Heart right ventricle (tissue), 16 donors: ENCODE measurements around the gene GADD45GIP1. TPM values are rescaled to one million over a fixed set of nuclear protein-coding genes. Genes with fewer than 3 reads are reported as not detected.

ENCODE experiments used
- ATAC-seq, 8 donors: fragments of 200-7000 bp; cut with Tn5 transposase; one replicate each; pipeline ENCODE4 v1.9.1; 2020; ENCODE audit warnings: mild to moderate bottlenecking in 8 of 8, moderate library complexity in 8 of 8, moderate number of reproducible peaks in 1 of 8
- DNase-seq, 2 donors: peaks; one replicate each; pipeline ENCODE4 v3.0.0-alpha.2; 2020
- H3K27ac ChIP-seq, 10 donors: fragments of 200-600 bp; sonication (generic) in 2 of 10; one replicate each; pipeline versions ENCODE4 v1.5.0 to v1.8.0; 2020 to 2022; ENCODE audit warnings: mild to moderate bottlenecking in 3 of 10
- H3K27me3 ChIP-seq, 7 donors: fragments of 200-600 bp; one replicate each; pipeline ENCODE4 v1.8.0; 2021 to 2022; ENCODE audit warnings: mild to moderate bottlenecking in 2 of 7
- H3K36me3 ChIP-seq, 9 donors: fragments of 200-600 bp; sonication (generic) in 1 of 9; one replicate each; pipeline versions ENCODE4 v1.5.0 to v1.8.0; 2020 to 2022; ENCODE audit warnings: mild to moderate bottlenecking in 2 of 9
- H3K4me1 ChIP-seq, 9 donors: fragments of 200-600 bp; sonication (generic) in 1 of 9; one replicate each; pipeline versions ENCODE4 v1.5.0 to v1.8.0; 2020 to 2022; ENCODE audit warnings: mild to moderate bottlenecking in 4 of 9
- H3K4me3 ChIP-seq, 10 donors: fragments of 200-600 bp; sonication (generic) in 2 of 10; one replicate each; pipeline versions ENCODE4 v1.5.0 to v1.8.0; 2020 to 2022; ENCODE audit warnings: mild to moderate bottlenecking in 7 of 10, moderate library complexity in 2 of 10
- H3K9me3 ChIP-seq, 11 donors: fragments of 200-600 bp in 10 of 11; sonication (generic) in 2 of 11; one replicate each; pipeline versions ENCODE4 v1.5.0 to v1.8.0; 2013 to 2022; ENCODE audit warnings: mild to moderate bottlenecking in 2 of 11, control low read depth in 1 of 11, moderate library complexity in 1 of 11
- WGBS, 2 donors: extraction: QIAGEN DNeasy Blood & Tissue Kit; methylation state at CpG; one replicate each; pipeline ENCODE4 v1.1.7; 2013; ENCODE audit warnings: inconsistent platforms in 1 of 2; 5-methylcytosine and 5-hydroxymethylcytosine counted together
- intact Hi-C, 10 donors: fragments of 100-400 bp; cut with DNase I; formaldehyde crosslinking; loops; one replicate each; pipeline versions ENCODE4 v1.11.1 to v1.14.2; 2022
- polyA plus RNA-seq, 2 donors: library from polyadenylated mRNA; stranded (reverse); fragments of 200-250 nt; gene quantifications; one replicate each; pipeline ENCODE4 v1.2.3, GENCODE V29; 2013
- total RNA-seq, 10 donors: library from RNA; stranded (reverse); fragmentation: NEBNext Ultra II Directional in 3 of 10; extraction: Animal tissue kit (Norgen Biotek cat#: 25700) in 3 of 10; gene quantifications; one replicate each; pipeline versions ENCODE4 v1.2.1 to v1.2.4, GENCODE V29; 2021 to 2023
- TF ChIP-seq, protein P1 (sequence below), 9 donors: fragments of 200-600 bp; sonication (generic) in 2 of 9; IDR thresholded peaks; one replicate each; pipeline versions ENCODE4 v1.5.0 to v1.8.0; 2021 to 2022; ENCODE audit warnings: antibody characterized with exemption in 9 of 9, mild to moderate bottlenecking in 5 of 9, moderate library complexity in 1 of 9
- donor health status: Arrhythmogenic right ventricular cardiomyopathy.
- donor health status: ischemic (EF 13 %, LVEDD 7.1; RV severe dilation, severe dysfunction).
- donor health status: healthy with polysubstance abuse.
- donor health status: DM: no; HTN: yes; CAD: no.
- donor health status: DM: no; HTN: no; CAD: no.
- donor health status: ischemic (EF 25% LVEDD 6.9; RV normal size, moderate dysfunction).
- donor health status: ischemic (EF 25% LVEDD 5.7; RV mildly dilated, moderate dysfunction).
- donor health status: healthy.
- donor health status: DM: yes; HTN: yes; CAD: no.
- donor health status: Ischemic cardiomyopathy.
- donor health status: ischemic (EF 35%, LVEDD 5.7; RV mildly dilated, moderate dysfunction).
- donor health status: nonischemic (EF 11% LVEDD 7.7; RV severe dilation, severe dysfunction).
- donor health status: DM: yes; HTN: yes; CAD: no.
- donor health status: PGD.
- donor health status: ischemic (EF 29% LVEDD 5.4; RV normal size, mild dysfunction).
- donor health status: nonischemic (EF 23%, LVEDD 6.1; RV moderate dilation, normal function).

GADD45GIP1 gene
- total and polyA plus RNA-seq, 12 donors: 18.4 to 237 (median 22.1) TPM

DNA sequence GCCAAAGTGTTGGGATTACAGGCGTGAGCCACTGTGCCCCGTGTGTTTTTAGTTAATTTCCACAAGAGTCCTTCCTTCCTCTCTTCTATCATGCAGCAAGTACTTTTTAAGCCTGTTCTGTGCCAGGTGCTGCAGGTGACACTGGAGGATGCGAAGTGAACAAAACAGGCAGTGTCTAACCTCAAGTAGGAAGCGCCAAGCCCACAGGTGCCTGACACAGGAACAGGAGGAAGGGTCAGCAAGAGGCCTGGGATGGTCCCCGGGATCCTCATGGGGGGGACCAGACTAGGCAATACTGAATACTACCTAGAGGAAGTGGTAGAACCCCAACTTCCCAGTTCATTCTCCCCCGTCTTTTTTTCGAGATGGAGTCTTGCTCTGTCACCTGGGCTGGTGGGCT lies 20.4 kb downstream of the GADD45GIP1 start:
- H3K4me1 ChIP-seq: peaks cover 4 to 60% (median 41%) of the 10 kb centered on the region in 9 donors
- H3K27ac ChIP-seq: peak overlapping the region in 1 of 10 donors; percentile 97

DNA sequence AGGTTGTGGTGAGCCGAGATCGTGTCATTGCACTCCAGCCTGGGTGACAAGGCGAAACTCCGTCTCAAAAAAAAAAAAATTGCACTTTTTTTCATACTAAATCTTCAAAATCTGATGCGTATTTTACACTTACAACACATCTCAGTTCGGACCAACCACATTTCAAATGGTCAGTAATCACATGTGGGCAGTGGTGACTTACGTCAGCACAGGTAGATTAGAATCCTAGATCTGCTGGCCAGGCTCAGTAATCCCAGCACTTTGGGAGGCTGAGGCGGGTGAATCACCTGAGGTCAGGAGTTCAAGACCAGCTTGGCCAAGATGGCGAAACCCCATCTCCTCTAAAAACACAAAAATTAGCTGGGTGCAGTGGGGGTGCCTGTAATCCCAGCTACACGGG lies 22.0 kb downstream of the GADD45GIP1 start:
- DNase-seq (no peak), ATAC-seq (no peak)
- Histone ChIP-seq H3K4me3 (no peak overlapping the region), H3K27me3 (no peaks in the 10 kb centered on the region), H3K4me1 (peaks cover under 1 to 46% (median 27%) of the 10 kb centered on the region in 9 donors), H3K9me3 (no peaks in the 10 kb centered on the region), H3K27ac (no peak overlapping the region), H3K36me3 (peaks cover 0 to 27% (median 4%) of the 10 kb centered on the region in 9 donors)
- TF ChIP-seq, protein P1, sequence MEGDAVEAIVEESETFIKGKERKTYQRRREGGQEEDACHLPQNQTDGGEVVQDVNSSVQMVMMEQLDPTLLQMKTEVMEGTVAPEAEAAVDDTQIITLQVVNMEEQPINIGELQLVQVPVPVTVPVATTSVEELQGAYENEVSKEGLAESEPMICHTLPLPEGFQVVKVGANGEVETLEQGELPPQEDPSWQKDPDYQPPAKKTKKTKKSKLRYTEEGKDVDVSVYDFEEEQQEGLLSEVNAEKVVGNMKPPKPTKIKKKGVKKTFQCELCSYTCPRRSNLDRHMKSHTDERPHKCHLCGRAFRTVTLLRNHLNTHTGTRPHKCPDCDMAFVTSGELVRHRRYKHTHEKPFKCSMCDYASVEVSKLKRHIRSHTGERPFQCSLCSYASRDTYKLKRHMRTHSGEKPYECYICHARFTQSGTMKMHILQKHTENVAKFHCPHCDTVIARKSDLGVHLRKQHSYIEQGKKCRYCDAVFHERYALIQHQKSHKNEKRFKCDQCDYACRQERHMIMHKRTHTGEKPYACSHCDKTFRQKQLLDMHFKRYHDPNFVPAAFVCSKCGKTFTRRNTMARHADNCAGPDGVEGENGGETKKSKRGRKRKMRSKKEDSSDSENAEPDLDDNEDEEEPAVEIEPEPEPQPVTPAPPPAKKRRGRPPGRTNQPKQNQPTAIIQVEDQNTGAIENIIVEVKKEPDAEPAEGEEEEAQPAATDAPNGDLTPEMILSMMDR (IDR thresholded peaks at IDR 0.05): no peak
- 93 to 94% methylated on average over 10 of the region's 10 CpGs for WGBS, 2 donors
- intact Hi-C loops: no loop called here

More for the DNA sequence above, 20.4 kb downstream of the GADD45GIP1 start:
- WGBS, 2 donors: 78 to 83% methylated on average over 7 of the region's 7 CpGs
- H3K27me3 ChIP-seq: no peaks in the 10 kb centered on the region
- TF ChIP-seq, protein P1 (IDR thresholded peaks at IDR 0.05): no peak
- H3K9me3 ChIP-seq: no peaks in the 10 kb centered on the region
- intact Hi-C loops: no loop called here
- peaks cover 0 to 27% (median 17%) of the 10 kb centered on the region in 9 donors for H3K36me3 ChIP-seq
- no peak for DNase-seq
- no peak for ATAC-seq
- H3K4me3 ChIP-seq: no peak overlapping the region

GRCh38 chr19:12933287-12934072 lies 23.5 kb downstream of the GADD45GIP1 start, which contains the start of gene FARSA:
Gene FARSA, minus strand, starts transcription at chr19:12933711. Its CDS starts 15 bp downstream, at chr19:12933696.
- 2% methylated on average over 50 to 51 of the region's 51 CpGs for WGBS, 2 donors
- Histone ChIP-seq H3K27me3 (no peaks in the 10 kb centered on the region), H3K4me3 (peak within 1 kb of the TSS; percentile 57 to 100 (median 86)), H3K27ac (peak within 1 kb of the TSS in 9 of 10 donors; percentile 79 to 90 (median 87)), H3K9me3 (no peaks in the 10 kb centered on the region), H3K36me3 (peaks cover 0 to 32% (median 14%) of the 10 kb centered on the region in 9 donors), H3K4me1 (peaks cover 0 to 38% (median 17%) of the 10 kb centered on the region in 9 donors)
- peak; percentile 92 to 94 for DNase-seq
- intact Hi-C loops: no loop called here
- peak; percentile 81 to 86 (median 84) for ATAC-seq
- TF ChIP-seq, protein P1 (IDR thresholded peaks at IDR 0.05): no peak

GRCh38 chr19:12932392-12933286 lies 24.4 kb downstream of the GADD45GIP1 start:
- TF ChIP-seq, protein P1 (IDR thresholded peaks at IDR 0.05): no peak
- intact Hi-C loops: no loop called here

More at GRCh38 chr19:12932392-12933286, 24.4 kb downstream of the GADD45GIP1 start:
- H3K9me3 ChIP-seq: no peaks in the 10 kb centered on the region
- WGBS, 2 donors: 28 to 36% methylated on average over 16 of the region's 16 CpGs
- H3K27me3 ChIP-seq: no peaks in the 10 kb centered on the region
- peak overlapping the region in 8 of 10 donors; percentile 79 to 90 (median 87) for H3K27ac ChIP-seq
- peak overlapping the region; percentile 57 to 100 (median 86) for H3K4me3 ChIP-seq
- peaks cover 0 to 41% (median 22%) of the 10 kb centered on the region in 9 donors for H3K36me3 ChIP-seq
- no peak for DNase-seq
- peak in 2 of 8 donors; percentile 0 for ATAC-seq
- H3K4me1 ChIP-seq: peaks cover 0 to 34% (median 14%) of the 10 kb centered on the region in 9 donors
